Stimulated activated CD8-positive, alpha-beta memory T cell treated with anti-CD3 and anti-CD28 coated beads, Interleukin-2, amount 100 ng/mL, for 1 hour (primary cell): ENCODE measurements around the gene SEMA3C.

Source experiments
- DNase-seq, 2 donors: peaks; one replicate each; pipeline ENCODE4 v3.0.0-alpha.2; 2020; ENCODE audit warnings: low read depth in 2 of 2

The SEMA3C gene

DNA sequence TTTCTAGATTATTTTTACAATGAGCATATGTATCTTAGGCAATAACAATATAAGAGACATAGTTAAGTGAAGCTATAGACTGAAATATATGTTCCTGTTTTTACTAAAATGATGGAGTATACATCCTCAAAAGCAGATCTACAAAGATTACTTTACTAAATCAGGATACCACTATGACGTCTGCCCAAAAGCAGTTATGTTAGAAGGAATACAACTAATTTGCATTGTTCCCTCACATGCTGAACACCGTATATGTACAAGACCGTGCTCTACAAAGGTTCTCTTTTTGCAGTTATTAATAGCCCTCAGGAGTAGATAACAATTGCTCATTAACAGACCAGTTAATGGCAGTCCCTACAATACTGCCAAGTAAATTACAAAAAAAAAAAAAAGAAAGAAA, 143.0 kb downstream of the SEMA3C start:
- DNase-seq, result no peak

- DNase-seq, result no peak
These were observed 143.4 kb downstream of the SEMA3C start for GRCh38 chr7:80775482-80775881.

- DNase-seq, result no peak
These were observed 144.0 kb downstream of the SEMA3C start for GRCh38 chr7:80774843-80775242.

DNA sequence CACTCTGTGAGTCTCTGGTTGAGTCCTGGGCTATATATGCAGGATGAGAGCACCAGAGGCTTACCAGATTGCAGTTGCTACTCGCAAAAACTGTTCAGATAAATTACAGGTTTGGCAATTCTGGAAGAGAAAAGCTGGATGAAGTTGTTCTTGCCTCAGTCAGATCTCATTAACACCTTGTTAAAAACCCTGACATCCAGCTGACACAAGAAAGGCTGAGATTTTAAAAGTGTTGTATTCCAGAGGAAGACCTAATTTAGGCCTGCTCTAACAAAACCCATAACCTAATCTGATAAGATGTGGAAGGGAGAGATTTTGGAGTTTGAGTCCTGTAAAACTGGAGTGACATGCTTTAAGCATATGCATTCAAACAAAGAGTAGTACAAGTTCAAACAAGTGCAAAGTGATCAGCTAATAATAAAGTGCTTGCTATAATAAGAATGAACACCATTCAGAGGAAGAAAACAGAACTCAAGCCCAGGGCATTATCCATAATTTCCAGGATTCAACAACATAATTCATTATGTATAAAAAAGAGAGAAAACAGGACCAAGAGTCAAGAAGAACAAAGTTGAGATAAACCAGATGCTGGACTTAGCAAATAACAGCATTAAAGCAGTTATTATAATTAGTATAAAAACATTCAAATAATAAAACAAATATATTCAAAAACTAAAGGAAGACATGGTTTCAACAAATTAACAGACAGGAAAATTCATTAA, 144.9 kb downstream of the SEMA3C start:
- DNase-seq, result no peak

DNA sequence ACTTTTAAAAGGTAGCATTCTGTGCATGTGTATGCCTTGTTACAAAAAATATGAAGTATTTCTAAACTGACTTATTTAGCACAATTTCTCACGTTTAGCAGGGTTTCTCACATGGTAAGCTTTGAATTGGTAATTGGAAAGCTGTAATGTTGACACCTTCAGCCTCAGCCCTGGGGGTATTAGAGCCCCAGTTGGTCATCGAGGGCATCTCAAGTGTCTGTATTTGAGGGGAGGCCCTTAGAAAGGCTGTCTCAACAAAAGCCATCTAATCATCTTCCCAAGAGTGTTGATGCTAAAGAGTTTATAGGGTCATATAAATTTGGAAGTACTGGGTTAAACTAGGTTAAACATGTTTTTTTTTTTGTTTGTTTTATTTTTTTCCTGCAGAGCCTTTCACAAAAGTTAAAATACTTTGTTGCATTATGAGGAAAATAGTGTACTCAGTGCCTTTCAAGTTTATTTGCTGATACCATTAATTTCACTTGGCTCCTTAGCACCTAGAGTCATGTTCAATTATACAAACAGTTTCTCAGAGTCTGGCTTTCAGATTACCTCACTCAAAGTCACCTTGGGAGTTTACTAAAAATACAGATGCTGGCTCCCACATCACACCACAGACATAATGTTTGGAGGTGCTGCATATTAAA, 146.4 kb downstream of the SEMA3C start:
- DNase-seq, result no peak

DNA sequence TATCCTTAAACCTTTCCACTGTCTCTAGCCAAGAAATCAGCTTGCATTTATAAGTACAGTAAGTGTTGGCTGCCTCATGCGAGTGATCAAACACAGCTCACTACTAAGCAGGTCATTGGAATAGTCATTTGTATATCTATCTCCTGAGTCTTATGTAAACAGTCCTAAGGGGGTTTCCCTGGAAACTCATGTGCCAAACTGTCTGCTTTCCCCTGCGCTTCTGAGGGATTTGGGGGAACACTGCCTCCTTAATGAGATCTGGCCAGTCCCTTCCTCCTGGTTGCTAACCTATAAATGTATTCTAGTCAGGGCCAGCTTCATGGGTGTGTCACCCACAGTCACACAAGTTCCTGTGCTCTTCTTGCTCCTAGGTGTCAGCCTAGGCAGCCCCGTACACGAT, 147.3 kb downstream of the SEMA3C start:
- no peak for DNase-seq

GRCh38 chr7:80770675-80771081, 148.2 kb downstream of the SEMA3C start:
- DNase-seq, result no peak

DNA sequence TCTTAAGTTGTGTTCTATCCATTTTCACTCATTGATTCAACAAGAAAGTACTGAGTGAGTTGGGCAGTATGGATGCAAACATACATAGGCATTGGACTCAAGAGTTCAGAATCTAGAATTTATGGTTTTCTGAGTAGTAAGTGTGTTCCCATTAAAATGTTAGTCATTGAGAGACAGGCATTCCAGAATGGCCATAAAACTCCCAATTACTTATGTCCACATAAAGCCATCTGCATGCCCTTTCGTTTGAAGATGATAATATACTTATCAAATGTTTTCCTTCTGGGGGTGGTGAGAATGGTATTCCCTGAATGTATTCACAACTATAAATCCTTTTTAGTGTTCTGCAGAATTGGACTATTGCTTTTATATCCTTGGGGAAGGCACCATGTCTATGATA, 148.8 kb downstream of the SEMA3C start:
- DNase-seq, result no peak

DNA sequence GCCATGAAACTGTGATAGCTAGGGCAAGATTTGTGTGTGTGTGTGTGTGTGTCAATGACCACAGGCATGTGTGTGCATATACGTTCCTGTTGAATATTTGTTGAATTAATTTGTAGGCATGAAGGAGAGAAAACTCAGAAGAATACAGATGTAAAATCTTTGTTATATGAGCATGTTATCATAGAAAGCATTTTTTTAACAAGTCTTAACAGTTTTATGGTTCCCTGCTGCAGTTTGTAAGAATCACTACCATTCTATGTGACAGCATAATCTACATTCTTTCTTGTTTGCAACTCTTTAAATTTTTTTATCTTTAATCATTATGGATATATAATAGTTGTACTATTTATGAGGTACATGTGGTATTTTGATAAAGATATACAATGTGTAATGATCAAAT, 150.1 kb downstream of the SEMA3C start:
- no peak for DNase-seq

GRCh38 chr7:80767654-80768053, 151.2 kb downstream of the SEMA3C start:
- no peak for DNase-seq

GRCh38 chr7:80766724-80767123, 152.1 kb downstream of the SEMA3C start:
- no peak for DNase-seq

DNA sequence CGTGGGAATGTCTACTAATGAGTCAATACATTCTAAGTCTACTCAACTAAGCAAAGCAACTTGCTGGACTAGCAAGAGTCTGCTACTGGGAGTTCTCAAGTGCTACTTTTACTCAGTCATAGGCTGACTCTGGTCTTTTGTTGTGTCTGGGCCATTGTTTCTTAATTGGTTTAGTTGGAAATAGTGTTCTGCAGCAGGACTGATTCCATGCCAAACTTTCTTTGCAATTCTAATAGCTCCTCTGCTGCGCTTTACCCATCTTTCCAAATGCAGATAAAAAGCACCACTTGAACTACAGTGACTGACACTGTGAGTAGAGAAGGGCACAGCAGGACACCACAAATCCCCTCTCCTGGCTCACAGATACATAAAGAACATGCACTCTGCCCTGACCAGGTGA, 154.7 kb downstream of the SEMA3C start:
- DNase-seq, result no peak

GRCh38 chr7:80763704-80764103, 155.1 kb downstream of the SEMA3C start:
- no peak for DNase-seq

- no peak for DNase-seq
These were observed 155.6 kb downstream of the SEMA3C start for GRCh38 chr7:80763289-80763688.

DNA sequence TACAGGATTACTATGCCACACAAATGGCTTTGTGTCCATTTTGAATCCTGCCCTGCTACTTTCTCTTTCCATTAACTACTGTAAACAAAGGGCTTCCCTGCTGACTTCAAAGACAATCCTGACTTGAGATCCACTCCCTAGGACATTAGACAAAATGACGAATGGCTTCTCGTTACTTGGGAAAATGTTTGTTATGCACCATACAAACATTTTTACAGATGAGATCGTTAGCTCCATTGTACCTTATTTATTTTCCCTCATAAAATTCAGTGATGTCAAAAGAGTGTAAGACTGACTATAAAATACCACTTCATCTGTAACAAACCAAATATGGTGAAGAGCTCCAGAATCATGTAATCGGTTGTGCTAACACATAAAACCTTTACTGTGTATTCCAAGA, 158.6 kb downstream of the SEMA3C start:
- DNase-seq, result no peak

DNA sequence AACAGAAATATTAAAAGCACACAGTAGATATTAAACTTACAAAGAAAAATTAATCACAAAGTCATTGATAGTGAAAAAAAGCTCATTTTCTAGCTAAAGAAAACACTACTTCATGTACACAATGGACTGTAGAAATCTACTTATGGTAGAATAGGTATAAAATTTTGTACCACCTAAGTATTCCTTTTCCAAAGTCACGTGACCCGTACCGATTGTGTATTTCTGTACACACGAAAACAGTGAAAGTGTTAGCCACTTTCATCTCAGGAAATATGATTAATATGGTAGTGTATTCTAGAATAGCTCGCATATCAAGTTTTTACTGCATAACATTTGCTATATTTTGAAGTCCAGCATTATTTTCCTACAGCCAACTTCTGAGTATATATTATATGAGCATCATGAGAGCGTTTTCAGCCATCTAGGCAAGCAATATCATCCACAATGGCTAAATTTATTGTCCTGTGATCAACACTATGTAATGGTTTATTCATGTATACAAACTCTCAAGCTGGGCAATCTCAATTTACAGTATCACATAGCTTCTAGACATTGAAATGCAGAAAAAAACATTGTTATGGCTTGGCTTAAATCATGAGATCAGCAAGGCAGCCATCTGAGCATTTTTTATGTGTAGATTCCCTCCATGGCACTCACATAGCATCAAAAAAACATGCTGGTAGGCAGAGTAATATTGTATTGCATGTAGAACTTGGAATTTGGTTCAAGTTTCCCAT, 165.7 kb downstream of the SEMA3C start:
- DNase-seq, result no peak

- no peak for DNase-seq
These were observed 169.6 kb downstream of the SEMA3C start for GRCh38 chr7:80749270-80749669.

DNA sequence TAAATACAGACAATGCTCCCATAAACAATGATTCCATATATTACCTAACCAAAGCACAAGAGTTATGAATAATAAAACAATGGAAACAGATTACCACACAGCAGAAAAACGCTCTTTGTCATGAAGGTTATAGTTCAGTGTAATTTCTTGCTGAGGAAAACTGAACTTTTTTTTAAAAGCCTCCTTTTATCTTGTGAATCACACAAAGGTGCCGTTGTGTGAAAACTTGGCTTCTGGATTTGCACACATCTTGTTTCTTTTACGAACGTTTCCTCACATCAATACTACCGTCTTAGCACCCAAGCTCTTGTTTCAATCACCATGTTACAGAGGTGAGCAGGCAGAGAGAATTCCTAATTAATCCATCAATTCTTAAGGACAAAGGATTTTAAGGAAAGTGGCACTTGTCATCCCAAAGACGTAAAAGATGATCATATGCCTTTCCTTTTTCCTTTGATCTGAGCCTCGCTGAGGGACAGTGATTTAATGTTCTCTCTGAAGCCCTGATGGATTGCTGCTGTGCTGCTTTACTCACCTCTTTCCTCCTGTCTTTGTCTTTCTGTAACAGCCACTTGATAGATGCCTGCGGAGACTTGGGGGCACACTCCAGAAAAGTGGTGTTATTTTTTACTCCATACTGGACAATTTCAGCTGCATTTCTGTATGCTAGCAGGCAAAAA, 170.3 kb downstream of the SEMA3C start:
- DNase-seq, result no peak

DNA sequence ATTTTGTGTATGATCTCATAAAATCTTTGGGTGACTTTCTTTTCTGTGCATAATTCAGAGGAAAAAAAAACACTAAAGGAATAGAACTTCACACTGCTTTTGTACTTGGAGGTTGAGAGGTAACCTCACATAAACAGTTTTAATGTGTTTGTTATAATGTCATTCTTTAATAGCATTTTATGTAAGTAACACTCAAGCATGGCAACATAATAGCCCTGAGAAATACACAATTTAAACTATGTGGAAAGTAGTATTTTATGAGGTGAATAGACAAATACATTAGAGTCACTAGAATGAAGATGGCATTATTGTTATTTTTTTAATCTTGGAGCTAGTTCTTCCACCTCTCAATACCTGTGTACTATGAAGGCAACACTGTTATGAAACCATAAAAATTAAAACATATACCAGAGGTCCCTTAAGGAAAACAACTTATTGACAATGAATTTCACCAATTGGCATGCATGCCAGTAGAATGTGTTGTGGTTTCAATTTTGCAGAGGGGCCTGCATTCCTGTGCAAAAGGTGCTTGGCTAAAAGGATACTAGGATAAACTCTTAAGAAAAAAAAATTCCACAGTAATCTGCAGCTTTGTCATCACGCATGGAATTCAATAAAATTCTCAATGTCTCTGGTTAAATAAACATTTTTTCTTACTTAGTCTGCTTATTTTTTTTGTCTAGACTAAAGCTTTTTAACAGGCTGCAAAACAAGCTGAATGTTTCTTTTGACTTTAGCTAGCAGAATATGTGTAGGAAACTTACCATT, 177.9 kb downstream of the SEMA3C start:
- no peak for DNase-seq

DNA sequence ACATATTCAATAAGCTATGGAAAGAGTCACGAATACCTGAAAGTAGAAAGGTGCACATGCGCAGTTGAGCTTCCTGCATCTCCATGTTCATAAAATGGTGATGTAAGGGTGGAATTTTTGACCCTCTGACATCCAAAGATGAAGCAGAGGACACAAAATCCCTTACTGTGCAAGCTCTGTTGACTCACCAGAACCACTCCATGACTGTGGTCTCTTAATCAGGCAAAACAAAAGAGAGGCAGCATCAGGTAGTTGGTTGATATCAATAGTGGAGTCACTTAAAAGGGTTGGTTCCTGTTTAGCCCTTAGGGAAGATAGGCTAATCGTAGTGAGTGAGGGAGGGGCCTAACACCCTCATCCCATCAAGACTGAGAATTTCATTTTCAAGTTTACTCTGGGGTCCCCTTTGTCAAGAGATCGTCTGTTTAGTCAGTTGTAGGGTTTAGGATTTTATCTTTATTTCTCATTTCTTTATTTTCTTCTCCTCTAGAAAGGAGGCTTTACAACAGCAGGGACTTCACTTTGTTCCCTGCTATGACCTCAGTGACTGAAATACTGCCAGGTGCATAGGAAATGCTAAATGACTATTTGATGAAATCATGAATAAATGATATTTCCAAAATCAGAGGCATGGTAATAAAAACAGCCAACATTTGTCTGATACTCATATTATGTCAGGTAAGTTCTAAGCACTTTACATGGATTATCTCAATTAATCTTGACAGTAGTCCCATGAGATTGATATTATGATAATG, 182.3 kb downstream of the SEMA3C start:
- no peak for DNase-seq

GRCh38 chr7:80735330-80735729, 183.5 kb downstream of the SEMA3C start:
- DNase-seq, result no peak
